IPS-18a (cell line): ENCODE data around the gene CACNA1A.
A peak's percentile ranks its signal among the peaks of the same experiment; 100 is the strongest.

Experiments
- H3K27ac ChIP-seq: one replicate; pipeline ENCODE4 v1.5.1; 2013; ENCODE audit warnings: low read length
- H3K27me3 ChIP-seq: one replicate; pipeline ENCODE4 v1.6.1; 2013; ENCODE audit warnings: mild to moderate bottlenecking, low read length; ENCODE audit not compliant: control insufficient read depth, insufficient read depth
- H3K36me3 ChIP-seq: one replicate; pipeline ENCODE4 v1.6.1; 2013; ENCODE audit warnings: low read depth, low read length; ENCODE audit not compliant: control insufficient read depth
- H3K4me1 ChIP-seq: one replicate; pipeline ENCODE4 v1.6.1; 2013; ENCODE audit warnings: low read depth, low read length; ENCODE audit not compliant: control insufficient read depth
- H3K4me3 ChIP-seq: one replicate; pipeline ENCODE4 v1.5.1; 2013; ENCODE audit warnings: low read length
- H3K9ac ChIP-seq: one replicate; pipeline ENCODE4 v1.6.1; 2013; ENCODE audit warnings: mild to moderate bottlenecking, low read length, moderate library complexity
- H3K9me3 ChIP-seq: one replicate; pipeline ENCODE4 v1.6.1; 2013; ENCODE audit warnings: low read depth, low read length; ENCODE audit not compliant: control insufficient read depth

Gene CACNA1A

DNA sequence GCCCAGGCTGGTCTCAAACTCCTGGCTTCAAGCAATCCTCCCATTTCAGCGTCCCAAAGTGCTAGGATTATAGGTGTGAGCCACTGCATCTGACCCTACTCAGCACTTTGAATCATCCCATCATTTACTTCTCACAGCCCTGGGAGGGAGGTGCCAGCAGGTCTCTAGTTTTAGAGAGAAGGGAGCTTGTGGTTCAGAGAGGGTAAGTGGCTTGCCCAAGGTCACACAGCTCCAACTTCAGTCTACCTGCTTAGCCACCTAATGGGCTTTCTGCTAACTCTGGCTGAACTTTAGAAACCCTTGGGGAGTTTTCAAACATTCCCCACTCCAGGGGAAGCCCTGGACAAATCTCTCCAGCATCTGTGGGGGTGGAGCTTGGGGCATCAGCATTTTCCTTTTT is 18.3 kb downstream of the CACNA1A start:
- Histone ChIP-seq H3K9ac (no peak overlapping the region), H3K9me3 (no peaks in the 10 kb centered on the region), H3K27ac (no peak overlapping the region), H3K4me3 (no peak overlapping the region), H3K27me3 (no peaks in the 10 kb centered on the region), H3K4me1 (no peaks in the 10 kb centered on the region), H3K36me3 (peaks cover 3% of the 10 kb centered on the region)

DNA sequence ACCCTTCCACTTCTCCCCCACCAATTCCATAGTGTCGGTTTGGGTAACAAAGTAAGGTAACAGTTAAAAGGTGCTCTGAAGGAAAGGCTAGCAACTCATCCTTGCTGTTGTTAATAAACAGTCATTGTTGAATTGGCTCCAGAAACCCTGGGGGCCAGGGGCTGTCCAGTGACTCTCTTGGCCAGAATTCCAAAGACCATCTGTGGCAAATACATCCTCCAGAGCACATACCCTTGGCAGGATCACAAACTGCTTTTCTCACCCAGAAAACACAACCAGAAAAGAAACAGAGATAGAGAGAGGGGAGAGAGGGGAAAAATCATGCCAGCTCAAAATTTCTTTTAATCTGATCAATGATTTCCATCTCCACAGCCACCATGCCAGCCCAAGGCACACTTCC is 22.1 kb downstream of the CACNA1A start:
- Histone ChIP-seq H3K27me3 (no peaks in the 10 kb centered on the region), H3K9ac (no peak overlapping the region), H3K9me3 (no peaks in the 10 kb centered on the region), H3K4me1 (no peaks in the 10 kb centered on the region), H3K27ac (no peak overlapping the region), H3K36me3 (no peaks in the 10 kb centered on the region), H3K4me3 (no peak overlapping the region)

DNA sequence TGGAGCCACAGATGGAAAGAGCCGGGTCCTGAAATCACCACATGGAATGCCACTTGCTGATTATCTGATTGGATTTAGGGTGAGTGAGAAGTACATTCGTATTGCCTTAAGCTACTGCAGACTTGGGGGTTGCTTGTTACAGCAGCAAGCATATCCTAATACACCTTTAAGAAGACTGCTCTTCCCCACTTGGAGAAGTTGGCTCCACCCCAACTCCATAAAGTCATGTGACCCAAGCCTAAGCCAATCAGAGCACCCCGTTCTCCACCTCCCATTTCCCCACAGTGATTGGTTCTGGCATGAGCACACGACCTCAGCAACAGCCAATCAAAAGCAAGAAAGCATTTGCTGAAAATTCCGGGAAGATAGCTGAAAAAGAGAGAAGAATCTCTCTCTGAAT is 23.1 kb downstream of the CACNA1A start:
- H3K9ac ChIP-seq, result no peak overlapping the region
- no peak overlapping the region for H3K27ac ChIP-seq
- H3K36me3 ChIP-seq, result no peaks in the 10 kb centered on the region
- H3K9me3 ChIP-seq, result no peaks in the 10 kb centered on the region
- H3K4me1 ChIP-seq, result no peaks in the 10 kb centered on the region
- no peaks in the 10 kb centered on the region for H3K27me3 ChIP-seq
- H3K4me3 ChIP-seq, result no peak overlapping the region

DNA sequence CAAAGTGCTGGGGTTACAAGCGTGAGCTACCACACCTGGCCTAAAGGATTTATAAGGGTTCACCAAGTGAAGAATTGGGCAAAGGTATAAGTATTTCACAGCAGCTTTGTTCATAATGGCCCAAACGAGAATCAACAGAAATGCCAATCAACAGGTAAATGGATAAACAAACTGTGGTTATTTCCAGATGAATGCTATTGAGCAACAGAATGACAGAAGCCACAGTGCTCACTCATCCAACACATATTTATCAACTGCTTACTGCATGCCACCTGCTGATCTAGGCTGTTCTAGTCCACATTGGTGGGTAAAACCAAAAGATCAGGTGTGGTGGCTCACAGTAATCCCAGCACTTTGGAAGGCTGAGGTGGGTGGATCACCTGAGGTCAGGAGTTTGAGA is 27.7 kb downstream of the CACNA1A start:
- Histone ChIP-seq H3K27me3 (no peaks in the 10 kb centered on the region), H3K4me1 (no peaks in the 10 kb centered on the region), H3K36me3 (no peaks in the 10 kb centered on the region), H3K4me3 (no peak overlapping the region), H3K27ac (no peak overlapping the region), H3K9ac (no peak overlapping the region), H3K9me3 (no peaks in the 10 kb centered on the region)

DNA sequence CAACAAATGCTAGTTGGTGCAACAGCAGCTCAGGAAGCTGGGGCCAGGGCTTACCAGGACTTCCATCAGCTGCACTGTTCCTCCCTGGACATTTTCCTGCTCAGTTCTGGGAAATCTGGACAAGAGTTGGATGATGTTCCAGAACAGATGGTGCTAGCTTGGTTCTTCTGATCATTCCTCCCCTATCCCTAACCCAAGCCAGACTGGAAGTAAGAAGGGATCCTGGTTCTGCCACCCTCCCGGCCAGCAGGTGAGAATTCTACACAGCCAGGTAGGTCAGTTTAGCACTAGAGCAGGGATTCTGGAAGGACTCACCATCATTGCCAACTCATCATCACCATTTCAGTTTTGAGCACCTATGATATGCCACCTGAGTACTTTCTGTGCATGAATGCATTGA is 30.2 kb downstream of the CACNA1A start:
- Histone ChIP-seq H3K4me1 (no peaks in the 10 kb centered on the region), H3K4me3 (no peak overlapping the region), H3K27ac (no peak overlapping the region), H3K9ac (no peak overlapping the region), H3K9me3 (no peaks in the 10 kb centered on the region), H3K27me3 (no peaks in the 10 kb centered on the region), H3K36me3 (no peaks in the 10 kb centered on the region)

DNA sequence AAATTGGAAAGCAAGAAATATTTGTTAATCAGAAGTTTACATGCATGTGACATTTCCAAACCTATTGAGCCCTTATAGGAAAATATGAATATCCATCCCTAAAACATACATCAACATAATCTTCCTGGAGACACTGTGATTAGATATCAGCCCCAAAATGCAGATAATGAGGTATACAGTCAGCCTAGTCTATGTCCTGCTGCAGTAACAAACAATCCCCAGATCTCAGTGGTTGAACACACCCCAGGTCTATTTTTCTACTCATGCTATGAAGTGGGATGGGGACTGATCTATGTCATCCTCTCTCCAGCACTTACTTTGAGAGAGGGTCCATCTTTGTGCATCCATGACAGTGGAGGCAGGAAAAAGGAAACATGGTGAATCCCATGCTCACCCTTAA is 31.2 kb downstream of the CACNA1A start:
- H3K9me3 ChIP-seq, result no peaks in the 10 kb centered on the region
- H3K4me3 ChIP-seq, result no peak overlapping the region
- H3K36me3 ChIP-seq, result no peaks in the 10 kb centered on the region
- H3K9ac ChIP-seq, result no peak overlapping the region
- H3K27ac ChIP-seq, result no peak overlapping the region
- H3K4me1 ChIP-seq, result no peaks in the 10 kb centered on the region
- H3K27me3 ChIP-seq, result no peaks in the 10 kb centered on the region

DNA sequence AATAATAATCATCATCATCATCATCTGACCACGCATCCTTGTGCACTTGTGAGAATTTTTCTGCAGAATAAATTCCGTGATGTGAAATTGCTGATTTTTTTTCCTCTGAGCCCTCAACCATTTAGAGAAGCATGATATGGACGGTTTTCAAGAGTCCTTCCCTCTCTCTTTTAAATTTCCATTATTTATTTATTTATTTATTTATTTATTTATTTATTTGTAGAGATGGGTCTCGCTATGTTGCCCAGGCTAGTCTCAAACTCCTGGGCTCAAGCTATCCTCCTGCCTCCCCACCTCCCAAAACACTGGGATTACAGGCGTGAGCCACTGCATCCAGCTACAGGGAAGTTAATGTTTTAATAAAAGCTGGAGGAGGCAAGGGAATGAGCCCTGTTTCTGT is 39.6 kb downstream of the CACNA1A start:
- H3K4me3 ChIP-seq, result no peak overlapping the region
- no peak overlapping the region for H3K27ac ChIP-seq
- H3K9me3 ChIP-seq, result no peaks in the 10 kb centered on the region
- H3K9ac ChIP-seq, result no peak overlapping the region
- H3K27me3 ChIP-seq, result no peaks in the 10 kb centered on the region
- peaks cover 6% of the 10 kb centered on the region for H3K4me1 ChIP-seq
- H3K36me3 ChIP-seq, result no peaks in the 10 kb centered on the region

DNA sequence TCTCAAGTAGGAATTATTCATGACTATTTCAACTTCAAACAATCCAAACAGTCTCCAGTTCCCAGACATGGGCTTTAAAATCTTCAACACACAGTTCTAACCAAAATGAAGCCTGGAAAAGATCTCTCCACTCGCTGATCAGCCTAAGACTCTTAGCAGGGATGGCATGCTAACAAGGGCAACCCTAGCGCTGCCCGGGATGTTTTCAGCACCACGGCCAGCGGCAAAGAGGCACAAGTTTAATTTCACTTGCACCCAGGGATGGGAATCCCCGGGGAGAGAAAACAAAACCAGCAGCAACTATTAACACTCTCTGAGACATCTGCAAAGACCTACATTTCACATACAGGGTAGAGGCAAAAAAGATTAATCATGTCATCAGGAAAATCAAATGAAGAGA is 43.0 kb downstream of the CACNA1A start:
- Histone ChIP-seq H3K36me3 (no peaks in the 10 kb centered on the region), H3K9ac (no peak overlapping the region), H3K27me3 (no peaks in the 10 kb centered on the region), H3K27ac (no peak overlapping the region), H3K4me1 (peaks cover 29% of the 10 kb centered on the region), H3K9me3 (no peaks in the 10 kb centered on the region), H3K4me3 (no peak overlapping the region)

DNA sequence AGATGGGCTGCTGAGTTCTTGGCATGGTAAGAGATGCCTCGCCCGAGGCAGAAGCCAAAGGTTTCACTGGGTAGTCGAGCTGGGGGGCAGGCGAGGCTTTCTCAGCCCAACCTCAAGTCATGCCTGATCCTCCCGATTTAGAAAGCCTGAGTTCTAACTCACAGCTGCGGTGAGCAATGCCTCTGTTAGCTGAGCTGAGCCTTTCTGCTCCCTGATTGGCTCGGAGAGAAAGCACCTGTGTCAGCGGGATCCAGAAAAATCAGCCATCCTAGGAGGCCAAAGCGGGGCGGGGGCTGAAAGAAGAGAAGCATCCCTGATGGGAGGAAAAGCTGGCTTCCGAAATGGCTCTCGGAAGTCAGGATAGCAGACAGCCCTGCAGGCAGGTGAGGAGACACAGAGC is 44.7 kb downstream of the CACNA1A start:
- H3K9me3 ChIP-seq, result no peaks in the 10 kb centered on the region
- no peaks in the 10 kb centered on the region for H3K27me3 ChIP-seq
- H3K27ac ChIP-seq, result no peak overlapping the region
- H3K4me3 ChIP-seq, result no peak overlapping the region
- peaks cover 29% of the 10 kb centered on the region for H3K4me1 ChIP-seq
- H3K36me3 ChIP-seq, result no peaks in the 10 kb centered on the region
- no peak overlapping the region for H3K9ac ChIP-seq

DNA sequence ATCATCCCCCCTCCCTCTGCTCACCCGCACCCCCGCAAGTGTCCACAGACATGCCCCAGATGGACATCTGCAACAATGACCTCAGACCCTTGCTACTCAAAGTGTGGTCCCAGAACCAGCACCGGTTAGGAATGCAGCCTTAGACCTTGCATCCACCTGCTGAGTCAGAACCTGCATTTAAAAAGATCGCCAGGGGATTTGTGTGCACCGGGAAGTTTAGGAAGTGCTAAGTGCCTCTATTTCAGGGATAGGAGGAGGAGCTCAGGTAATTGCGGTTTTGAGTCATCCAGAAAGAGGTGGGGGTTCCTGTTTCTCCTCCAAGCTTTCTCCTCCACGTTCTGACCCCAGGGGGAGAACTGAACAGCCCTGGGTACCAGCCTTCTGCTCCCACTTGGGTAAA is 46.2 kb downstream of the CACNA1A start:
- Histone ChIP-seq H3K27me3 (no peaks in the 10 kb centered on the region), H3K9me3 (no peaks in the 10 kb centered on the region), H3K9ac (no peak overlapping the region), H3K4me1 (peaks cover 29% of the 10 kb centered on the region), H3K36me3 (no peaks in the 10 kb centered on the region), H3K4me3 (peak overlapping the region; percentile 38), H3K27ac (peak overlapping the region; percentile 42)

DNA sequence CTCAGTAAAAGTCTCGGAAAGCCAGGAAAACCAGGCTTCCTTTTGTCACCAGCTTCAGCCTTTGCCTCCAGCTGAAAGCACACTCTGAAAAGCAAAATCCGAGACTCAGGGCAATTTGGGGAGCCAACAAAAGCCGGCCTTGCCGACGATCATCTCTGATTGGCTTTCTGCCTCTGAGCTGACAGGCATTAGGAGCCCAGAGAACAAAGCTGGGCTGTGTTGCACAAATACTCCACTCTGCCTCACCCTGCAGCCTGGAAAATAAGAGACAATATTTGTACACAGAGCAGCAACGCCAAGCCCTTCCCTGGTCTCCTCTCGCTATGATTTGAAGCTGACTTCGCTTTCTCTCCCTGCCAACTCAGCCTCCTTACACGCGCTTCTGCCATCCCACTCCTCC is 46.9 kb downstream of the CACNA1A start:
- Histone ChIP-seq H3K36me3 (no peaks in the 10 kb centered on the region), H3K4me1 (peaks cover 29% of the 10 kb centered on the region), H3K4me3 (peak overlapping the region; percentile 38), H3K9me3 (no peaks in the 10 kb centered on the region), H3K9ac (peak overlapping the region; percentile 20), H3K27me3 (no peaks in the 10 kb centered on the region), H3K27ac (peak overlapping the region; percentile 42)

DNA sequence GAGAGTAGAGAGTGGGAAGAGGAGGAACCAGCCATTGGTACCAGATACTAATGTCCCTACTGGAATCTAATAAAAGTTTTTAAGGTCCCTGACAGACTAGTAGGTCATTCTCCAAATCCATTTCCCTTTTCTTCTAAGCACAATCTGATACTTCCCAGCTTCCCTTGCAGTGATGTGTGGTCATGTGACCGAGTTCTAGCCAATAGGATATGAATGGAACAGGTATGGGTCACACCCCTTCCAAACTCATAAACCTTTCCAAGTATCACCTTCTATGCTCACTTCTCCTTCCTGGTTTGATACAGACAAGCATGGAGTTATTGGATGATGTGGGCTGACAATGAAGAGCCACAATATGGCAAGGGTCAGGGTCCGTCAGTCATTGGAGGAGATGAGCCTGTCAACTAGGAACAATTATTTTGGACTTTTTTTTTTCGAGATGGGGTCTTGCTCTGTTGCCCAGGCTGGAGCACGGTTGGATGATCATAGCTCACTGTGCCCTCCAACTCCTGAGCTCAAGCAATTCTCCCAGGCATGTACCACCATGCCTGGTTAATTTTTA is 54.8 kb downstream of the CACNA1A start:
- Histone ChIP-seq H3K27me3 (no peaks in the 10 kb centered on the region), H3K27ac (no peak overlapping the region), H3K4me3 (no peak overlapping the region), H3K9me3 (peaks cover 7% of the 10 kb centered on the region), H3K36me3 (peaks cover 11% of the 10 kb centered on the region), H3K9ac (no peak overlapping the region), H3K4me1 (no peaks in the 10 kb centered on the region)
